Caco-2 (cell line): ENCODE measurements around the gene CLDN14. TPM values are rescaled to one million over a fixed set of nuclear protein-coding genes. Genes with fewer than 3 reads are reported as not detected.

Source experiments
- BruUV-seq: library from RNA; stranded (reverse); fragments of 400-500 nt; replicated peaks from 2 replicates; lab custom pipeline; 2021; lab: Mats Ljungman, UMichigan
- CTCF ChIA-PET: fragments of 300-600 bp; sonication (Branson Sonifier 250); formaldehyde crosslinking; loops from one replicate; lab custom pipeline; 2022; ENCODE audit warnings: antibody characterized with exemption; lab: Charles Lee
- POLR2A ChIA-PET: fragments of 300-600 bp; sonication (Branson Sonifier 250); formaldehyde crosslinking; loops from one replicate; lab custom pipeline; 2022; ENCODE audit warnings: antibody characterized with exemption; lab: Charles Lee
- DNase-seq, 2 experiments: peaks; one replicate each; pipeline versions ENCODE4 v3.0.0 to v3.0.0-alpha.2; 2020 to 2022
- H3K27me3 ChIP-seq: replicated peaks from 2 replicates; pipeline ENCODE4 v1.6.0; 2011; ENCODE audit warnings: low read length; ENCODE audit not compliant: control insufficient read depth, insufficient read depth
- H3K36me3 ChIP-seq: 2 replicates; pipeline ENCODE4 v1.5.1; 2011; ENCODE audit warnings: low read length; ENCODE audit not compliant: control insufficient read depth, insufficient read depth
- H3K4me1 ChIP-seq: fragments of 250-450 bp; sonication (Bioruptor Pico); 2 replicates; pipeline ENCODE4 v1.5.1; 2020; ENCODE audit warnings: mild to moderate bottlenecking
- H3K4me3 ChIP-seq: 2 replicates; pipeline ENCODE4 v1.5.1; 2011; ENCODE audit warnings: low read depth, mild to moderate bottlenecking, control low read depth, low read length
- H3K9me3 ChIP-seq: fragments of 250-450 bp; sonication (Bioruptor Pico); 2 replicates; pipeline ENCODE4 v1.5.1; 2020; ENCODE audit warnings: mild to moderate bottlenecking, moderate library complexity
- H3K27ac Mint-ChIP-seq: one replicate; pipeline ENCODE4 v1.8.0; 2022; ENCODE audit warnings: mixed read lengths; ENCODE audit not compliant: unreplicated experiment
- H3K27me3 Mint-ChIP-seq: one replicate; pipeline ENCODE4 v1.8.0; 2022; ENCODE audit warnings: mixed read lengths; ENCODE audit not compliant: insufficient read depth, unreplicated experiment
- H3K36me3 Mint-ChIP-seq: one replicate; pipeline ENCODE4 v1.8.0; 2022; ENCODE audit warnings: mild to moderate bottlenecking, mixed read lengths; ENCODE audit not compliant: insufficient read depth, unreplicated experiment
- H3K4me1 Mint-ChIP-seq: one replicate; pipeline ENCODE4 v1.8.0; 2022; ENCODE audit warnings: low read depth, mixed read lengths; ENCODE audit not compliant: unreplicated experiment
- H3K4me3 Mint-ChIP-seq: one replicate; pipeline ENCODE4 v1.8.0; 2022; ENCODE audit warnings: mild to moderate bottlenecking, moderate library complexity, mixed read lengths; ENCODE audit not compliant: unreplicated experiment
- H3K9me3 Mint-ChIP-seq: one replicate; pipeline ENCODE4 v1.8.0; 2022; ENCODE audit warnings: mixed read lengths; ENCODE audit not compliant: unreplicated experiment
- intact Hi-C: fragments of 100-400 bp; cut with micrococcal nuclease; formaldehyde crosslinking; loops from one replicate; pipeline ENCODE4 v1.10.0; 2022; ENCODE audit not compliant: unreplicated experiment
- total RNA-seq: library from RNA; stranded (reverse); gene quantifications from 2 replicates; pipeline ENCODE4 v1.2.3, GENCODE V29; 2022
- TF ChIP-seq, protein P1 (sequence below), 2 experiments: fragments of 200-600 bp in 1 of 2; IDR thresholded peaks; 1 replicate in 1 of 2; 2 replicates in 1 of 2; pipeline versions ENCODE4 v1.5.1 to v1.8.0; 2011 to 2022; ENCODE audit warnings: antibody characterized with exemption in 1 of 2, control low read depth in 1 of 2, inconsistent platforms in 1 of 2, low read depth in 1 of 2, low read length in 1 of 2, mild to moderate bottlenecking in 1 of 2, moderate library complexity in 1 of 2; ENCODE audit not compliant: insufficient read depth in 1 of 2, severe bottlenecking in 1 of 2, unreplicated experiment in 1 of 2

Gene CLDN14
- total RNA-seq, 1 experiment from 2014 or later = not detected

DNA sequence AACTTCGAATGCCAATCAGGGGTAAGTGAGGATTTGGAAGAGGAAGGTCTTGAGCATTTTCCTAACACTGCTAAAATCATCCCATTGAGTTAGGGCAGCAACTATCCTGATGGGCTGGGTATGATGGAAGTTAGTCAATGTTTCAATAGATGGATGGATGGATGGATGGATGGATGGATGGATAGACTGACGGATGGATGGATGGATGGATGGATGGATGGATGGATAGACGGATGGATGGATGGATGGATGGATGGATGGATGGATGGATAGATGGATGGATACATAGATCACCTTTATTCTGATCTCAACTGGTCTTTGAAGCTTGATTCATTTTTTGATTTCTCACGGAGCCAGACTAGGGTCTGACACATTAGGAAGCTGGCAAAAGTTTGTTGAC is 2.3 kb upstream of the CLDN14 start:
- POLR2A ChIA-PET = no interaction called here

DNA sequence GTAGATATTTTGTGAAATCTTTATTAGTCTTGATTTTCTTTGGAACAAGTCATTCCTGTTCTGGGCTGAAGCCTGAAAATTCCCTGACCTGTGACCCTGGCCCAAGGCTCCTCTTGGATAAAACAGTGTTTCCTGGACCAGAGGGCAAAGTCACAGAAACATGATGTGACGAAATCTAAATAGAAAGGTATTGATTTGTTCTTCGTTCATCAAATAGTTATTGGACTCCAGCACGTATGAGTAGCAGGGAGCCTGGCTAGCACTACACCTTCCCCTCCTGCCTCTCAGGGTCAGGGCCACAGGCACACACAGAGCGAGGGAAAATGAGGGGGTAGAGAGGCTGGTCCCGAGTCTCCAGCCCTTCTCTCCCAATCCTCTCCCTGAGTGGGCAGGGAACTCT is 1.7 kb upstream of the CLDN14 start:
- TF ChIP-seq, protein P1, sequence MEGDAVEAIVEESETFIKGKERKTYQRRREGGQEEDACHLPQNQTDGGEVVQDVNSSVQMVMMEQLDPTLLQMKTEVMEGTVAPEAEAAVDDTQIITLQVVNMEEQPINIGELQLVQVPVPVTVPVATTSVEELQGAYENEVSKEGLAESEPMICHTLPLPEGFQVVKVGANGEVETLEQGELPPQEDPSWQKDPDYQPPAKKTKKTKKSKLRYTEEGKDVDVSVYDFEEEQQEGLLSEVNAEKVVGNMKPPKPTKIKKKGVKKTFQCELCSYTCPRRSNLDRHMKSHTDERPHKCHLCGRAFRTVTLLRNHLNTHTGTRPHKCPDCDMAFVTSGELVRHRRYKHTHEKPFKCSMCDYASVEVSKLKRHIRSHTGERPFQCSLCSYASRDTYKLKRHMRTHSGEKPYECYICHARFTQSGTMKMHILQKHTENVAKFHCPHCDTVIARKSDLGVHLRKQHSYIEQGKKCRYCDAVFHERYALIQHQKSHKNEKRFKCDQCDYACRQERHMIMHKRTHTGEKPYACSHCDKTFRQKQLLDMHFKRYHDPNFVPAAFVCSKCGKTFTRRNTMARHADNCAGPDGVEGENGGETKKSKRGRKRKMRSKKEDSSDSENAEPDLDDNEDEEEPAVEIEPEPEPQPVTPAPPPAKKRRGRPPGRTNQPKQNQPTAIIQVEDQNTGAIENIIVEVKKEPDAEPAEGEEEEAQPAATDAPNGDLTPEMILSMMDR (IDR thresholded peaks at IDR 0.05; ENCODE audit: insufficient read depth in 1 of 2, low read depth in 1 of 2, low read length in 1 of 2, severe bottlenecking in 1 of 2, unreplicated experiment in 1 of 2) = no peak
- intact Hi-C loops = no loop called here
- DNase-seq = no peak
- ChIA-PET CTCF (no interaction called here), POLR2A (no interaction called here)
- BruUV-seq = no TSS peak
- H3K9me3 Mint-ChIP-seq = no peaks in the 10 kb centered on the region
- H3K27me3 Mint-ChIP-seq = no peaks in the 10 kb centered on the region
- no peak overlapping the region for H3K27ac Mint-ChIP-seq
- no peaks in the 10 kb centered on the region for H3K36me3 Mint-ChIP-seq
- Histone ChIP-seq H3K4me3 (no peak overlapping the region), H3K27me3 (no peaks in the 10 kb centered on the region), H3K36me3 (no peaks in the 10 kb centered on the region), H3K4me1 (peaks cover 26% of the 10 kb centered on the region), H3K9me3 (no peaks in the 10 kb centered on the region)
- no peak overlapping the region for H3K4me3 Mint-ChIP-seq
- H3K4me1 Mint-ChIP-seq = peaks cover 25% of the 10 kb centered on the region

More for the DNA sequence above, 2.3 kb upstream of the CLDN14 start:
- Mint-ChIP-seq H3K27ac (no peak overlapping the region), H3K4me1 (peaks cover 25% of the 10 kb centered on the region), H3K36me3 (no peaks in the 10 kb centered on the region), H3K4me3 (no peak overlapping the region), H3K27me3 (no peaks in the 10 kb centered on the region), H3K9me3 (no peaks in the 10 kb centered on the region)
- Histone ChIP-seq H3K9me3 (no peaks in the 10 kb centered on the region), H3K4me1 (peaks cover 21% of the 10 kb centered on the region), H3K36me3 (no peaks in the 10 kb centered on the region), H3K4me3 (no peak overlapping the region), H3K27me3 (no peaks in the 10 kb centered on the region)
- no peak for DNase-seq
- BruUV-seq = no TSS peak
- intact Hi-C loops = no loop called here
- TF ChIP-seq, protein P1 (IDR thresholded peaks at IDR 0.05; ENCODE audit: insufficient read depth in 1 of 2, low read depth in 1 of 2, low read length in 1 of 2, severe bottlenecking in 1 of 2, unreplicated experiment in 1 of 2) = no peak
- CTCF ChIA-PET = no interaction called here

GRCh38 chr21:36480618-36481017 is 696 bp upstream of the CLDN14 start:
- CTCF ChIA-PET = no interaction called here
- Histone ChIP-seq H3K36me3 (no peaks in the 10 kb centered on the region), H3K4me1 (peaks cover 28% of the 10 kb centered on the region), H3K9me3 (no peaks in the 10 kb centered on the region), H3K27me3 (no peaks in the 10 kb centered on the region), H3K4me3 (no peak overlapping the region)
- no peaks in the 10 kb centered on the region for H3K36me3 Mint-ChIP-seq
- no peak overlapping the region for H3K27ac Mint-ChIP-seq
- no TSS peak for BruUV-seq
- intact Hi-C loops = loop anchor here (1.0 kb wide), 1 partner anchor 60 kb away; no protein-coding TSS in a partner anchor
- TF ChIP-seq, protein P1 (IDR thresholded peaks at IDR 0.05; ENCODE audit: insufficient read depth in 1 of 2, low read depth in 1 of 2, low read length in 1 of 2, severe bottlenecking in 1 of 2, unreplicated experiment in 1 of 2) = no peak
- no peaks in the 10 kb centered on the region for H3K27me3 Mint-ChIP-seq
- no peak overlapping the region for H3K4me3 Mint-ChIP-seq
- POLR2A ChIA-PET = no interaction called here
- no peak for DNase-seq
- peaks cover 25% of the 10 kb centered on the region for H3K4me1 Mint-ChIP-seq
- no peaks in the 10 kb centered on the region for H3K9me3 Mint-ChIP-seq
